ENCODE measurements around the gene ENAH. TPM values are rescaled to one million over a fixed set of nuclear protein-coding genes. Genes with fewer than 3 reads are reported as not detected.

Gene ENAH
- total and polyA plus RNA-seq, 4 donors, result 47.3 to 415 (median 115) TPM

DNA sequence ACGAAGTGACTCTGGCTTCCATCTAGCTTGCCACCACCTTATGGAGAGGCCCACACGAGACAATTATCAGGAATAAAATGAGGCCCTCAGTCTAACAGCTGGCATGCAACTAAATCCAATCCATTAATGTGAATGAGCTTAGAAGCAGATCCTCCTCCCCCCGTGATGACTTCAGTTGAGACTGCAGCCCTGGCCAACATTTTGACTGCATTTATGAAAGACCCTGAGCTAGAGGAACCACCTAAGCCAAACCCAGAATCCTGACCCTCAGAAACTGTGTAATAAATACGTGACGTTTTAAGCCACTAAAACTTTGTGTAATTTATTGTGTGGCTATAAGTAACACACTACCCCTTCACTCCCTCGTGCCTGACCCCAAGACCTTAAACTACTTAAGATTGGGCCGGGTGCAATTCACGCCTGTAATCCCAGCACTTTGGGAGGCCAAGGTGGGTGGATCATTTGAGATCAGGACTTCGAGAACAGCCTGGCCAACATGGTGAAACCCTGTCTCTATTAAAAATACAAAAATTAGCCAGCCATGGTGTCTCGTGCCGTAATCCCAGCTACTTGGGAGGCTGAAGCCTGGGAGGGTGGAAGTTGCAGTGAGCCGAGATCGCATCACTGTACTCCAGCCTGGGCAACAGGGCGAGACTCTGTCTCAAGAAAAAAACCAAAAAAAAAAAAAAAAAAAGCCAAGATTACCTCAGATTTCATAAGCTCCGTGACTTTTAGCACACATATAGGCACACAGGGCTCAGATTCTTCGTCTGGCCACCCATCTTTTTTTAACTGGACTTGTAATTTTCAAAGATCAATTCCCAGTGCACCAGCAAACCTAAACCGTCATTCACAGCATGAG lies 72.5 kb downstream of the ENAH start:
- peak overlapping the region; percentile 73 to 81 for H3K27ac ChIP-seq (ENCODE audit: low read depth in 1 of 2, low read length in 2 of 2)
- no peaks in the 10 kb centered on the region for H3K9me3 ChIP-seq (ENCODE audit: control insufficient read depth, low read length)
- peak; percentile 31 for ATAC-seq (ENCODE audit: low FRiP score)
- no peaks in the 10 kb centered on the region for H3K27me3 ChIP-seq (ENCODE audit: control insufficient read depth in 1 of 2, insufficient read depth in 2 of 2, low read length in 1 of 2)
- intact Hi-C loops (cut with DNase I), result no loop called here
- H3K4me3 ChIP-seq (ENCODE audit: low read length in 2 of 2), result no peak overlapping the region
- DNase-seq, result no peak
- peaks cover 5 to 6% of the 10 kb centered on the region in 2 donors for H3K4me1 ChIP-seq (ENCODE audit: control insufficient read depth in 1 of 2, insufficient read depth in 2 of 2, low read length in 2 of 2)
- H3K36me3 ChIP-seq (ENCODE audit: control insufficient read depth in 1 of 2, insufficient read depth in 2 of 2, low read length in 1 of 2), result no peaks in the 10 kb centered on the region
- 9 to 14% methylated on average over 17 of the region's 17 CpGs for WGBS, 2 donors

DNA sequence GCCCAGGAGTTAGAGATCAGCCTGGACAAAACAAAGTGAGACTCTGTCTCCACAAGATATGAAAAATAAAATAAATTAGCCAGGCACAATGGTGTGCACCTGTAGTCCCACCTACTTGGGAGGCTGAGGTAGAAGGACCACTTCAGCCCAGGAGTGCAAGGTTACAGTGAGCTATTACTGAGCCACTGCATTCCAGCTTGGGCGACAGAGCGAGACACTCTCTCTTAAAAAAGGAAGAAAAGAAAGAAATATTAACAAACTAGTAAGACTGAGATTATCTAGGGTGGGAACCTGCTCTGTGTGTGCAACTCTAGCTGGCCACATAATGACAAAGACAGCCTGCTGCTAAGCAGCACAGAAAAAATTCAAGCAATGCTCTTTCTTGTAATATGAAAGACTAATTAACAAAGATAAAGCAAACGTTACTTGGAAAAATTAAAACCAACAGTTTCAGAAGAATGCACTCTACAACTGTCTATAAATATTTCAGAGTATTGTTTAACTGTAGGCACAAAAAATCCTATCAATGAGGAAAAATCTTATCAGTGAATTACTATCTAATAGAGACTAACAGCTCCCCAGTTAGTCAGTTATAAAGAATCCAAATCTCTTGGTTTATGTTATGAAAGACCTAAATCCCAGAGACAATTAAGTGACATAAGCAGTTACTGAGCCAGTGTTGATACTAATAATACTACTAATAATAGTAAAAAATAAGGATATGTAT lies 74.5 kb downstream of the ENAH start:
- H3K4me1 ChIP-seq (ENCODE audit: control insufficient read depth in 1 of 2, insufficient read depth in 2 of 2, low read length in 2 of 2), result peaks cover 8% of the 10 kb centered on the region in 2 donors

DNA sequence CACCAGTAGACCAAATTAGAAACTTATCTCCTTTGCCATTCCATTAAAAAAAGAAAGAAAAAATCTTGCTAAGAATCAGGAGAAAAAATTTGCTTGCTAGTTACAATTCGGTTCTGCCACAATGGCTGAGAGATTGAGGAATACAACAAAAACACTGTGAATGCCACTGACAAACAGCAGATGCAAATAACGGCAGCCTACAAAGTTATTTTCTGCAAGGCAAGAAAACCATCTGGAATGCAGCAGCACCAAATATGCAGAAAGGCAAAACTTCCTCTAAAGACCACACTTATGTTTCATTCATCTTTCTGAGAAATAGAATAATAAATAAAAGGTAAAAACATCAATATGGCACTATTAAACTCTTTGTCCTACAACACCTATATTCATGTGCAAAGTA lies 75.7 kb downstream of the ENAH start:
- no peaks in the 10 kb centered on the region for H3K36me3 ChIP-seq (ENCODE audit: control insufficient read depth in 1 of 2, insufficient read depth in 2 of 2, low read length in 1 of 2)
- ATAC-seq (ENCODE audit: low FRiP score) (no peak), DNase-seq (no peak)
- H3K27me3 ChIP-seq (ENCODE audit: control insufficient read depth in 1 of 2, insufficient read depth in 2 of 2, low read length in 1 of 2), result no peaks in the 10 kb centered on the region
- WGBS, 2 donors, result 7 to 10% methylated on average over 2 of the region's 2 CpGs
- no peak overlapping the region for H3K27ac ChIP-seq (ENCODE audit: low read depth in 1 of 2, low read length in 2 of 2)
- intact Hi-C loops (cut with DNase I), result no loop called here
- H3K4me1 ChIP-seq (ENCODE audit: control insufficient read depth in 1 of 2, insufficient read depth in 2 of 2, low read length in 2 of 2), result peaks cover 8% of the 10 kb centered on the region in 2 donors
- H3K4me3 ChIP-seq (ENCODE audit: low read length in 2 of 2), result no peak overlapping the region
- H3K9me3 ChIP-seq (ENCODE audit: control insufficient read depth, low read length), result no peaks in the 10 kb centered on the region

More for the DNA sequence above, 74.5 kb downstream of the ENAH start:
- Histone ChIP-seq H3K9me3 (ENCODE audit: control insufficient read depth, low read length) (no peaks in the 10 kb centered on the region), H3K27ac (ENCODE audit: low read depth in 1 of 2, low read length in 2 of 2) (peak overlapping the region; percentile 43 to 67), H3K27me3 (ENCODE audit: control insufficient read depth in 1 of 2, insufficient read depth in 2 of 2, low read length in 1 of 2) (no peaks in the 10 kb centered on the region), H3K36me3 (ENCODE audit: control insufficient read depth in 1 of 2, insufficient read depth in 2 of 2, low read length in 1 of 2) (no peaks in the 10 kb centered on the region), H3K4me3 (ENCODE audit: low read length in 2 of 2) (no peak overlapping the region)
- intact Hi-C loops (cut with DNase I), result no loop called here
- WGBS, 2 donors, result 28 to 37% methylated on average over 3 of the region's 3 CpGs
- ATAC-seq (ENCODE audit: low FRiP score) (no peak), DNase-seq (no peak)

DNA sequence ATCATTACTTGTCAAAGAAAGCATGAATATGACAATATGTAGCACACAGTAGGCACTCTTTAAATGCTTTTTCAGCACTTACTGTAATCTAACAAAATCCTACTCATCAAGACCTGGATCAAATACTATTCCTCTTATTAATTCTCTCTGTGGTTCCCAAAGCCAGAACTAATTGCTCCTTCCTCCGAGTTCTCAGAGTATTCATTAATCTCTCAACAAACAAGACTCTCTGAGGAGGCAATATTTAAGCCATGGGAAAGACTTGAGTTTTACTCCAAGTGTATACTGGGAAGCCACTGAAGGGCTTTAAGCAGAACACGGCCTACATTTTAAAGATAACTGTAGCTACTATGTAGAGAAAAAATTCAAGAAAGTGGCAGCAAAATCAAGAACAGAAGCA lies 79.7 kb downstream of the ENAH start:
- Histone ChIP-seq H3K4me3 (ENCODE audit: low read length in 2 of 2) (no peak overlapping the region), H3K36me3 (ENCODE audit: control insufficient read depth in 1 of 2, insufficient read depth in 2 of 2, low read length in 1 of 2) (no peaks in the 10 kb centered on the region), H3K27ac (ENCODE audit: low read depth in 1 of 2, low read length in 2 of 2) (no peak overlapping the region), H3K27me3 (ENCODE audit: control insufficient read depth in 1 of 2, insufficient read depth in 2 of 2, low read length in 1 of 2) (no peaks in the 10 kb centered on the region), H3K9me3 (ENCODE audit: control insufficient read depth, low read length) (no peaks in the 10 kb centered on the region), H3K4me1 (ENCODE audit: control insufficient read depth in 1 of 2, insufficient read depth in 2 of 2, low read length in 2 of 2) (peaks cover 6% of the 10 kb centered on the region in 2 donors)
- 68 to 79% methylated on average over 2 of the region's 2 CpGs for WGBS, 2 donors
- intact Hi-C loops (cut with DNase I), result no loop called here
- ATAC-seq (ENCODE audit: low FRiP score) (no peak), DNase-seq (no peak)

DNA sequence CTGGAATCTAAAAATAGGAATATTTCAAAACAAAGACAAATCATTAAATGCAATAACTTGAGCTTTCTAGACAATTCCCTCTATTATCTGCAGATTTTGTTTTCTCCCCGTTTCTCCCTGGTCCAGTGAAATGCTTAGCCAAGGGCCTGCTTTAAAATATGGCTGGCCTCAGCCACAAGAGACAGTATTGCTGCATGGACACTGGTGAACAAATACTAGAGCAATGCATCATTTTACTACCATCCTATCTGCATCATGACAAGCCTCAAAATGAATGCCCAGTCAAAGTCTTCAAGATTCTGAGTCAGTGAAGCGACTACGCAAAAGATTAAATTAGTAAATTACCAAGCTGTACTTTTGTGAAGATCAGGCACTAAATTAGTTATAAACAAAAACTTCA lies 80.5 kb downstream of the ENAH start:
- 58 to 62% methylated on average over 3 of the region's 3 CpGs for WGBS, 2 donors
- ATAC-seq (ENCODE audit: low FRiP score) (no peak), DNase-seq (no peak)
- no peak overlapping the region for H3K4me3 ChIP-seq (ENCODE audit: low read length in 2 of 2)
- H3K4me1 ChIP-seq (ENCODE audit: control insufficient read depth in 1 of 2, insufficient read depth in 2 of 2, low read length in 2 of 2), result peaks cover 4 to 6% of the 10 kb centered on the region in 2 donors
- no peaks in the 10 kb centered on the region for H3K27me3 ChIP-seq (ENCODE audit: control insufficient read depth in 1 of 2, insufficient read depth in 2 of 2, low read length in 1 of 2)
- intact Hi-C loops (cut with DNase I), result no loop called here
- H3K27ac ChIP-seq (ENCODE audit: low read depth in 1 of 2, low read length in 2 of 2), result no peak overlapping the region
- no peaks in the 10 kb centered on the region for H3K36me3 ChIP-seq (ENCODE audit: control insufficient read depth in 1 of 2, insufficient read depth in 2 of 2, low read length in 1 of 2)
- no peaks in the 10 kb centered on the region for H3K9me3 ChIP-seq (ENCODE audit: control insufficient read depth, low read length)

DNA sequence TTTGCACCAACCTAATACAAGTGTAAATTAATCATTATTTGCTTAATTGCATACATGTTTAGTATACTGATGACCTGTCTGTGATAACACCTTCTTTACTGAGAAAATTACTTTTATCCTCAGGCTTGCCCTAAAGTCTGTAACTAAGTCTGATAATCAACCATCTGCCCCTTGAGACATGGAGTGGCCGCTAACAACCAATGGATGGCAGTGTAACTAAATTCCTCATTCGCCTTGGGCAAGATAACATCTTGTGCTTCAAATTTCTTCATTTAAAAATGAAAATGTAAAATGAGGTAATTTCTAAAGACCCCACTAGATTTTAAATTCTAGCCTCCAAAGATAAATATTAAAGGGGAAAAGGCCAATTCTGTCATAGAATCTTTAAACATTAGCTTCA lies 85.1 kb downstream of the ENAH start:
- Histone ChIP-seq H3K4me3 (ENCODE audit: low read length in 2 of 2) (no peak overlapping the region), H3K4me1 (ENCODE audit: control insufficient read depth in 1 of 2, insufficient read depth in 2 of 2, low read length in 2 of 2) (no peaks in the 10 kb centered on the region), H3K36me3 (ENCODE audit: control insufficient read depth in 1 of 2, insufficient read depth in 2 of 2, low read length in 1 of 2) (peaks cover 0 to 1% of the 10 kb centered on the region in 2 donors), H3K27me3 (ENCODE audit: control insufficient read depth in 1 of 2, insufficient read depth in 2 of 2, low read length in 1 of 2) (no peaks in the 10 kb centered on the region), H3K27ac (ENCODE audit: low read depth in 1 of 2, low read length in 2 of 2) (no peak overlapping the region), H3K9me3 (ENCODE audit: control insufficient read depth, low read length) (no peaks in the 10 kb centered on the region)
- WGBS, 2 donors, result 59 to 63% methylated on average over 2 of the region's 2 CpGs
- intact Hi-C loops (cut with DNase I), result no loop called here
- no peak for DNase-seq
- ATAC-seq (ENCODE audit: low FRiP score), result no peak

DNA sequence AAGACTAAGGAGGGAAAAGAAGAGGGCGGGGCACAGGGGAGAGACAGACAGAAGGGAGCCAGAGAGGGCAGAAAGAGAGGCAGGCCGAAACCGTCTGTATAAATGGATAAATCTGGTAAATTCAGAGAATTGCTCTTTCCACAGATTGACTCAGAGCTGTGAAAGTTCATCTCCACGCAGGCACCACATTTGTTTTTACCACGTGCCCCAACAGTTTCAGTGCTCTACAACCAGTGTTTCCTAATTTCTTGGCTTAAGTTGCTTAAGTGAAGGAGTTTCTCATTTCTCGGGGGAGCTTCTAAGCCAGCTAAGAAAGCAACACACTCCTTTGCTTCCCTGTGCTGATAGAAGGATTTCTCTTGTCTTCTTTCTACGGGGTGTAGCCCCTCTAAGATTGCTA lies 87.1 kb downstream of the ENAH start:
- DNase-seq (no peak), ATAC-seq (ENCODE audit: low FRiP score) (peak; percentile 81)
- H3K27me3 ChIP-seq (ENCODE audit: control insufficient read depth in 1 of 2, insufficient read depth in 2 of 2, low read length in 1 of 2), result no peaks in the 10 kb centered on the region
- intact Hi-C loops (cut with DNase I), result no loop called here
- H3K4me3 ChIP-seq (ENCODE audit: low read length in 2 of 2), result no peak overlapping the region
- no peaks in the 10 kb centered on the region for H3K9me3 ChIP-seq (ENCODE audit: control insufficient read depth, low read length)
- H3K27ac ChIP-seq (ENCODE audit: low read depth in 1 of 2, low read length in 2 of 2), result no peak overlapping the region
- 70 to 77% methylated on average over 7 of the region's 7 CpGs for WGBS, 2 donors
- peaks cover 0 to 1% of the 10 kb centered on the region in 2 donors for H3K36me3 ChIP-seq (ENCODE audit: control insufficient read depth in 1 of 2, insufficient read depth in 2 of 2, low read length in 1 of 2)
- H3K4me1 ChIP-seq (ENCODE audit: control insufficient read depth in 1 of 2, insufficient read depth in 2 of 2, low read length in 2 of 2), result no peaks in the 10 kb centered on the region

DNA sequence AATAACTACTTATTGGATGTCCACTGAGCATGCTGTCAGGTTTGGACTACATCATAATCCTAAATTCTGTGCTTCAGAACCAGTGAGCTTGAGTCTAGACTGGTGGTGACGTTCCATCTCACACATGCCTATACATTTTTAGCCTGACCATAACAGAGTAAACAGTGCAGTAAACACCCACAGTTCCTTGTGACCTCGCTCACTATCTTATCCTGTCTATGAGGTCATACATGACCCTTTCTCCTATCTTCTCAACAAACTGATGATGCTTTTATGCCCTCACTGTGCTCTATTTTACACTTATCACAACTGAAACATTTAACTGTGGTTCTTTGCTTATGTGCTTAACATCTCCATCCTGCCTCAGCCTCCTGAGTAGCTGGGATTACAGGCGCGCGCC lies 91.2 kb downstream of the ENAH start:
- no peak for ATAC-seq (ENCODE audit: low FRiP score)
- intact Hi-C loops (cut with DNase I), result loop anchor here in 1 of 2 donors (5.0 kb wide), 1 partner anchor 74 kb away; no protein-coding TSS in a partner anchor

More for the DNA sequence above, 91.2 kb downstream of the ENAH start:
- peaks cover 2% of the 10 kb centered on the region in 2 donors for H3K4me1 ChIP-seq (ENCODE audit: control insufficient read depth in 1 of 2, insufficient read depth in 2 of 2, low read length in 2 of 2)
- no peak for DNase-seq
- H3K27ac ChIP-seq (ENCODE audit: low read depth in 1 of 2, low read length in 2 of 2), result no peak overlapping the region
- no peaks in the 10 kb centered on the region for H3K27me3 ChIP-seq (ENCODE audit: control insufficient read depth in 1 of 2, insufficient read depth in 2 of 2, low read length in 1 of 2)
- no peak overlapping the region for H3K4me3 ChIP-seq (ENCODE audit: low read length in 2 of 2)
- no peaks in the 10 kb centered on the region for H3K9me3 ChIP-seq (ENCODE audit: control insufficient read depth, low read length)
- WGBS, 2 donors, result 96 to 97% methylated on average over 5 of the region's 5 CpGs
- peaks cover 0 to 4% of the 10 kb centered on the region in 2 donors for H3K36me3 ChIP-seq (ENCODE audit: control insufficient read depth in 1 of 2, insufficient read depth in 2 of 2, low read length in 1 of 2)
